ENCODE measurements around the gene GTPBP3. TPM values are rescaled to one million over a fixed set of nuclear protein-coding genes. Genes with fewer than 3 reads are reported as not detected.
A peak's percentile ranks its signal among the peaks of the same experiment; 100 is the strongest.

The GTPBP3 gene
- total RNA-seq, 1 experiment from 2014 or later = 73.0 TPM

- no peak for TF ChIP-seq SP1 (IDR thresholded peaks at IDR 0.05; ENCODE audit: low read depth)
Observed at GRCh38 chr19:17341386-17341785, 4.0 kb downstream of the GTPBP3 start (continued).

GRCh38 chr19:17341845-17342244 is 4.5 kb downstream of the GTPBP3 start:
- ChIA-PET POLR2A (no interaction called here), RAD21 (ENCODE audit: low non-redundant PET in 1 of 2, low total read pairs in 2 of 2, uncharacterized antibody in 2 of 2, unreplicated experiment in 2 of 2) (no interaction called here), CTCF (no interaction called here)
- no peak overlapping the region for H3K4me3 ChIP-seq (replicated peaks in 1 of 2; ENCODE audit: low read depth in 1 of 2, low read length in 2 of 2)
- ATAC-seq (no peak), DNase-seq (ENCODE audit: low read depth, low spot score) (no peak)
- BruUV-seq (replicated peaks) = no TSS peak
- H3K27ac ChIP-seq (ENCODE audit: low read depth, low read length) = peak overlapping the region; percentile 54; the same call in 1 of the 2 replicates
- H3K36me3 ChIP-seq (ENCODE audit: control insufficient read depth in 1 of 2, insufficient read depth in 2 of 2, low read length in 2 of 2) = peaks cover 3 to 9% of the 10 kb centered on the region in 2 experiments; a peak in 1 of 4 replicates
- H3K9me3 ChIP-seq (ENCODE audit: control insufficient read depth in 1 of 2, insufficient read depth in 1 of 2, low read depth in 1 of 2, low read length in 2 of 2) = no peaks in the 10 kb centered on the region
- H3K9ac ChIP-seq (ENCODE audit: low read length) = no peak overlapping the region
- TF ChIP-seq CEBPB (IDR thresholded peaks at IDR 0.05; ENCODE audit: low read depth) = no peak
- no peak for TF ChIP-seq YY1 (IDR thresholded peaks at IDR 0.05; ENCODE audit: extremely low read depth, insufficient replicate concordance, low read depth, low read length)
- TF ChIP-seq ELF1 (IDR thresholded peaks at IDR 0.05; ENCODE audit: borderline replicate concordance, low read depth) = no peak
- TF ChIP-seq EZH2 (IDR thresholded peaks at IDR 0.05) = no peak
- TF ChIP-seq SRF (IDR thresholded peaks at IDR 0.05; ENCODE audit: low read depth) = no peak
- no peak for TF ChIP-seq ATF3 (IDR thresholded peaks at IDR 0.05)
- TF ChIP-seq ZBTB33 (IDR thresholded peaks at IDR 0.05; ENCODE audit: extremely low read depth, insufficient replicate concordance, low read length) = no peak
- no peak overlapping the region for H3K4me2 ChIP-seq (ENCODE audit: low read length)
- H4K20me1 ChIP-seq (ENCODE audit: insufficient read depth) = no peaks in the 10 kb centered on the region
- H3K79me2 ChIP-seq (ENCODE audit: insufficient read depth, low read length) = peaks cover 16% of the 10 kb centered on the region
- H2AFZ ChIP-seq (ENCODE audit: low read depth, low read length, poor library complexity, severe bottlenecking) = no peak overlapping the region
- no peaks in the 10 kb centered on the region for H3K9me2 ChIP-seq (ENCODE audit: insufficient read depth)
- intact Hi-C loops (cut with micrococcal nuclease) = no loop called here
- H3K27me3 ChIP-seq (ENCODE audit: insufficient read depth, low read length) = no peaks in the 10 kb centered on the region
- H3K4me1 ChIP-seq (ENCODE audit: control insufficient read depth in 1 of 2, insufficient read depth in 2 of 2, low read length in 2 of 2) = peaks cover 32 to 50% of the 10 kb centered on the region in 2 experiments
